HL-60 (cell line): Measurements from ENCODE around the gene SLCO2A1.

ENCODE experiments used
- CTCF ChIP-seq: IDR thresholded peaks from one replicate; pipeline ENCODE4 v1.5.1; 2011; ENCODE audit warnings: low read length, control low read depth, inconsistent platforms; ENCODE audit not compliant: insufficient read depth
- POLR2AphosphoS5 ChIP-seq: IDR thresholded peaks from 2 replicates; pipeline ENCODE4 v1.6.1; 2012; ENCODE audit warnings: low read depth
- REST ChIP-seq: IDR thresholded peaks from 2 replicates; pipeline ENCODE4 v1.6.1; 2012; ENCODE audit warnings: low read depth; ENCODE audit not compliant: insufficient replicate concordance

DNA sequence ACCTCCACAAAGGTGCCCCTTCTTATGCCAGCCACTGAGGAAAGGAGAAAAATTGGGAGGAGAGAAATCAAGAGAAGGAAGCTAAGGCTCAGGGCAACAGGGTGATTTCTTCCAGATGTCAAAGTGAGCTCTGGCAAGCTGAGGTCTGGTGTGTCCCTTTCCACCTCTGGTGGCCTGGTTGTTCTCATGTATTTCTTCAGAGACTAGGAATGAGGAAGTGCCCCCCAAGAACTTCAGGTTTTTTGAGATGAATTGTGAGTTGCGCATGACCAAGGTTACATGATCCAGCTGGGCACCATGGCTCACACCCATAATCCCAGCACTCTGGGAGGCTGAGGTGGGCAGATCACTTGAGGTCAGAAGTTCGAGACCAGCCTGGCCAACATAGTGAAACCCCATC, 139.7 kb downstream of the SLCO2A1 start:
- TF ChIP-seq REST (no peak), CTCF (no peak), POLR2AphosphoS5 (no peak)
